HCT116 (cell line): Measurements from ENCODE around the gene ANKRD60. TPM values are rescaled to one million over a fixed set of nuclear protein-coding genes. Genes with fewer than 3 reads are reported as not detected.

Experiments used
- ATAC-seq: fragments of 200-7000 bp; cut with Tn5 transposase; 2 replicates; pipeline ENCODE4 v1.9.1; 2020; ENCODE audit warnings: mild to moderate bottlenecking, moderate library complexity
- BruUV-seq: library from RNA; stranded (reverse); fragments of 400-500 nt; replicated peaks from 2 replicates; lab custom pipeline; 2021; lab: Mats Ljungman, UMichigan
- CTCF ChIA-PET: fragments of 300-600 bp; sonication (Branson Sonifier 250); formaldehyde crosslinking; loops from one replicate; lab custom pipeline; 2021; ENCODE audit warnings: antibody characterized with exemption; lab: Charles Lee
- POLR2A ChIA-PET: fragments of 300-600, 350-600 bp; sonication (Branson Sonifier 250); formaldehyde crosslinking; loops from one replicate; lab custom pipeline; 2021; ENCODE audit warnings: antibody characterized with exemption; lab: Charles Lee
- RAD21 ChIA-PET, 2 experiments: fragments of 300-600 bp; sonication (Branson Sonifier 250); formaldehyde crosslinking; loops; one replicate each; lab custom pipeline; 2023; ENCODE audit warnings: low total read pairs in 2 of 2; ENCODE audit not compliant: uncharacterized antibody in 2 of 2, unreplicated experiment in 2 of 2, low non-redundant PET in 1 of 2; lab: Charles Lee
- DNase-seq: peaks from one replicate; pipeline ENCODE4 v3.0.0-alpha.2; 2010; ENCODE audit warnings: low read depth, low spot score
- H2AFZ ChIP-seq: fragments of 200-600 bp; shearing (Covaris generic), sonication (generic); 2 replicates; pipeline ENCODE4 v1.6.1; 2017; ENCODE audit warnings: low read depth, mixed run types, mixed read lengths, antibody characterized with exemption, low read length; ENCODE audit not compliant: poor library complexity, severe bottlenecking
- H3K27ac ChIP-seq: 2 replicates; pipeline ENCODE4 v1.5.1; 2012; ENCODE audit warnings: low read depth, low read length
- H3K27me3 ChIP-seq: fragments of 200-600 bp; sonication (generic); 2 replicates; pipeline ENCODE4 v1.6.1; 2016; ENCODE audit warnings: mixed run types, low read length, mixed read lengths; ENCODE audit not compliant: insufficient read depth
- H3K36me3 ChIP-seq, 2 experiments: fragments of 200-500 bp in 1 of 2; fragments of 200-600 bp in 1 of 2; sonication (Bioruptor generic) in 1 of 2; sonication (generic) in 1 of 2; 2 replicates each; pipeline versions ENCODE4 v1.5.1 to v1.6.1; 2014 to 2016; ENCODE audit warnings: low read length in 2 of 2, inconsistent platforms in 1 of 2, mixed read lengths in 1 of 2, mixed run types in 1 of 2; ENCODE audit not compliant: insufficient read depth in 2 of 2, control insufficient read depth in 1 of 2
- H3K4me1 ChIP-seq, 2 experiments: fragments of 200-600 bp in 1 of 2; sonication (generic) in 1 of 2; 2 replicates each; pipeline versions ENCODE4 v1.5.1 to v1.6.1; 2012 to 2017; ENCODE audit warnings: low read length in 2 of 2, inconsistent platforms in 1 of 2, mild to moderate bottlenecking in 1 of 2, mixed read lengths in 1 of 2, mixed run types in 1 of 2, moderate library complexity in 1 of 2; ENCODE audit not compliant: insufficient read depth in 2 of 2, control insufficient read depth in 1 of 2
- H3K4me2 ChIP-seq: fragments of 200-600 bp; sonication (generic); 2 replicates; pipeline ENCODE4 v1.6.1; 2017; ENCODE audit warnings: mixed run types, low read length, mixed read lengths
- H3K4me3 ChIP-seq, 2 experiments: fragments of 200-600 bp in 1 of 2; sonication (generic) in 1 of 2; replicated peaks in 1 of 2; 2 replicates each; pipeline ENCODE4 v1.5.1; 2011 to 2016; ENCODE audit warnings: low read length in 2 of 2, control low read depth in 1 of 2, low read depth in 1 of 2, mild to moderate bottlenecking in 1 of 2, mixed read lengths in 1 of 2, mixed run types in 1 of 2
- H3K79me2 ChIP-seq: fragments of 200-600 bp; sonication (generic); 2 replicates; pipeline ENCODE4 v1.6.1; 2017; ENCODE audit warnings: mild to moderate bottlenecking, mixed run types, low read length, moderate library complexity, mixed read lengths; ENCODE audit not compliant: insufficient read depth
- H3K9ac ChIP-seq: fragments of 200-600 bp; sonication (generic); 2 replicates; pipeline ENCODE4 v1.6.1; 2016; ENCODE audit warnings: low read length, mixed read lengths
- H3K9me2 ChIP-seq: fragments of 200-600 bp; sonication (generic), shearing (Covaris generic); 2 replicates; pipeline ENCODE4 v1.6.1; 2017; ENCODE audit warnings: mixed run types, mild to moderate bottlenecking, moderate library complexity; ENCODE audit not compliant: insufficient read depth
- H3K9me3 ChIP-seq, 2 experiments: fragments of 200-500 bp in 1 of 2; fragments of 200-600 bp in 1 of 2; sonication (Bioruptor generic) in 1 of 2; sonication (generic) in 1 of 2; 2 replicates each; pipeline ENCODE4 v1.6.1; 2014 to 2017; ENCODE audit warnings: low read length in 2 of 2, mixed read lengths in 2 of 2, inconsistent platforms in 1 of 2, low read depth in 1 of 2, mild to moderate bottlenecking in 1 of 2, mixed run types in 1 of 2, moderate library complexity in 1 of 2; ENCODE audit not compliant: control insufficient read depth in 1 of 2, insufficient read depth in 1 of 2
- H4K20me1 ChIP-seq: fragments of 200-600 bp; sonication (generic), shearing (Covaris generic); 2 replicates; pipeline ENCODE4 v1.6.1; 2017; ENCODE audit warnings: mixed run types, mild to moderate bottlenecking, moderate library complexity; ENCODE audit not compliant: insufficient read depth
- EZH2 ChIP-seq: fragments of 200-600 bp; sonication (generic); IDR thresholded peaks from 2 replicates; pipeline ENCODE4 v1.6.1; 2017; ENCODE audit warnings: antibody characterized with exemption, mixed run types
- EZH2phosphoT487 ChIP-seq: fragments of 200-600 bp; IDR thresholded peaks from 2 replicates; pipeline ENCODE4 v1.6.1; 2018; ENCODE audit warnings: antibody characterized with exemption, borderline replicate concordance
- FOSL1 ChIP-seq: IDR thresholded peaks from 2 replicates; pipeline ENCODE4 v1.6.1; 2012; ENCODE audit warnings: low read depth
- JUND ChIP-seq: IDR thresholded peaks from 2 replicates; pipeline ENCODE4 v1.6.1; 2012
- POLR2A ChIP-seq: IDR thresholded peaks from 2 replicates; pipeline ENCODE4 v1.7.0; 2011; ENCODE audit warnings: borderline replicate concordance; ENCODE audit not compliant: insufficient read depth, insufficient read length; ENCODE audit errors: extremely low read depth
- RAD21 ChIP-seq: IDR thresholded peaks from 2 replicates; pipeline ENCODE4 v1.6.1; 2012; ENCODE audit warnings: low read depth, mild to moderate bottlenecking
- REST ChIP-seq: IDR thresholded peaks from 2 replicates; pipeline ENCODE4 v1.6.1; 2012; ENCODE audit warnings: low read depth
- SIN3A ChIP-seq: IDR thresholded peaks from 2 replicates; pipeline ENCODE4 v1.6.1; 2012; ENCODE audit warnings: low read depth
- TCF7L2 ChIP-seq: IDR thresholded peaks from 2 replicates; pipeline ENCODE4 v1.7.0; 2011; ENCODE audit warnings: borderline replicate concordance, inconsistent platforms; ENCODE audit not compliant: insufficient read depth, insufficient read length; ENCODE audit errors: extremely low read depth
- YY1 ChIP-seq: IDR thresholded peaks from 2 replicates; pipeline ENCODE4 v1.6.1; 2011; ENCODE audit warnings: low read length, low read depth, moderate library complexity, mild to moderate bottlenecking; ENCODE audit not compliant: insufficient replicate concordance; ENCODE audit errors: extremely low read depth
- ZBTB33 ChIP-seq: IDR thresholded peaks from 2 replicates; pipeline ENCODE4 v1.6.1; 2011; ENCODE audit warnings: mild to moderate bottlenecking, low read length, moderate library complexity; ENCODE audit not compliant: insufficient replicate concordance; ENCODE audit errors: extremely low read depth
- intact Hi-C: fragments of 100-400 bp; cut with micrococcal nuclease; formaldehyde crosslinking; loops from 2 replicates; pipeline ENCODE4 v1.10.0; 2022
- total RNA-seq: library from RNA; stranded (reverse); gene quantifications from one replicate; pipeline ENCODE4 v1.2.1, GENCODE V29; 2021; ENCODE audit not compliant: unreplicated experiment
- TF ChIP-seq, protein P1 (sequence below), 3 experiments: fragments of 200-600 bp in 1 of 3; sonication (generic) in 1 of 3; IDR thresholded peaks in 2 of 3; conservative IDR thresholded peaks in 1 of 3; 2 replicates each; pipeline ENCODE4 v1.5.1; 2012 to 2017; ENCODE audit warnings: low read depth in 2 of 3, low read length in 2 of 3, antibody characterized with exemption in 1 of 3, borderline replicate concordance in 1 of 3, control low read depth in 1 of 3, mild to moderate bottlenecking in 1 of 3, mixed read lengths in 1 of 3, mixed run types in 1 of 3, moderate library complexity in 1 of 3; ENCODE audit not compliant: insufficient read depth in 1 of 3
- TF ChIP-seq, protein P2 (sequence below): IDR thresholded peaks from 2 replicates; pipeline ENCODE4 v1.6.1; 2012

Gene ANKRD60
- total RNA-seq, 1 experiment from 2014 or later, result not detected

DNA sequence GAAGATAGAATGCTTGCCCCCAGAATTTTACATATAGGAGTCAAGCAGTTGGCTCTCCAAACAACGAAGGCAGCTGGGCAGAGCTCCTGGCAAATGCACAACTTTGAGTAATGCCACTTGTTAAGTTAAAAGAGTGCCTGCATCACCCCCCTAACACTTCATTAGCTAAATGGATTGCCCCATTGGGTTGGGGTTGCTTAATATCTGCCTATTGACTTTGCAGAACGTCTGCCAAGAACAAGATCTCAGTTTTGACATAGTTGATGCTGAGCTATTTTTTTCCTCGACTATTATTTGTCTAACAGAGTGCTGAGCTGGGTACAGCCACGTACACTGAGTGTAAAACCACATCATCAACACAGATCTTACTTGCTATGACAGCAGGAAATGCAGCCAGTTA is 12.1 kb downstream of the ANKRD60 start:
- H2AFZ ChIP-seq, result no peak overlapping the region
- ATAC-seq (no peak), DNase-seq (no peak)
- ChIA-PET RAD21 (no interaction called here), CTCF (no interaction called here), POLR2A (no interaction called here)
- H3K9me2 ChIP-seq, result no peaks in the 10 kb centered on the region
- no peaks in the 10 kb centered on the region for H4K20me1 ChIP-seq
- H3K4me3 ChIP-seq, result no peak overlapping the region
- no peaks in the 10 kb centered on the region for H3K79me2 ChIP-seq
- 0 out of 2 replicates have a peak, but pooled peaks cover 9% of the 10 kb centered on the region for H3K27me3 ChIP-seq
- no peak overlapping the region for H3K9ac ChIP-seq
- no TSS peak for BruUV-seq
- no peak overlapping the region for H3K4me2 ChIP-seq
- no peak overlapping the region for H3K27ac ChIP-seq
- H3K9me3 ChIP-seq, result peaks cover 0 to 3% of the 10 kb centered on the region in 2 experiments; a peak in 1 of 4 replicates
- intact Hi-C loops, result no loop called here
- H3K36me3 ChIP-seq, result no peaks in the 10 kb centered on the region
- TF ChIP-seq JUND (no peak), POLR2A (no peak), ZBTB33 (no peak), TCF7L2 (no peak), YY1 (no peak), FOSL1 (no peak), REST (no peak), RAD21 (no peak), EZH2phosphoT487 (no peak), EZH2 (no peak), SIN3A (no peak)
- TF ChIP-seq, protein P1, sequence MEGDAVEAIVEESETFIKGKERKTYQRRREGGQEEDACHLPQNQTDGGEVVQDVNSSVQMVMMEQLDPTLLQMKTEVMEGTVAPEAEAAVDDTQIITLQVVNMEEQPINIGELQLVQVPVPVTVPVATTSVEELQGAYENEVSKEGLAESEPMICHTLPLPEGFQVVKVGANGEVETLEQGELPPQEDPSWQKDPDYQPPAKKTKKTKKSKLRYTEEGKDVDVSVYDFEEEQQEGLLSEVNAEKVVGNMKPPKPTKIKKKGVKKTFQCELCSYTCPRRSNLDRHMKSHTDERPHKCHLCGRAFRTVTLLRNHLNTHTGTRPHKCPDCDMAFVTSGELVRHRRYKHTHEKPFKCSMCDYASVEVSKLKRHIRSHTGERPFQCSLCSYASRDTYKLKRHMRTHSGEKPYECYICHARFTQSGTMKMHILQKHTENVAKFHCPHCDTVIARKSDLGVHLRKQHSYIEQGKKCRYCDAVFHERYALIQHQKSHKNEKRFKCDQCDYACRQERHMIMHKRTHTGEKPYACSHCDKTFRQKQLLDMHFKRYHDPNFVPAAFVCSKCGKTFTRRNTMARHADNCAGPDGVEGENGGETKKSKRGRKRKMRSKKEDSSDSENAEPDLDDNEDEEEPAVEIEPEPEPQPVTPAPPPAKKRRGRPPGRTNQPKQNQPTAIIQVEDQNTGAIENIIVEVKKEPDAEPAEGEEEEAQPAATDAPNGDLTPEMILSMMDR (IDR thresholded peaks at IDR 0.05 in 2 of 3, conservative IDR thresholded peaks at IDR 0.05 in 1 of 3; ENCODE audit: borderline replicate concordance in 1 of 3, insufficient read depth in 1 of 3, low read depth in 2 of 3, low read length in 2 of 3), result no peak
- TF ChIP-seq, protein P2, sequence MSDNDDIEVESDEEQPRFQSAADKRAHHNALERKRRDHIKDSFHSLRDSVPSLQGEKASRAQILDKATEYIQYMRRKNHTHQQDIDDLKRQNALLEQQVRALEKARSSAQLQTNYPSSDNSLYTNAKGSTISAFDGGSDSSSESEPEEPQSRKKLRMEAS, result no peak
- H3K4me1 ChIP-seq, result no peaks in the 10 kb centered on the region
